ENCODE measurements around the gene NOVA2.
A peak's percentile ranks its signal among the peaks of the same experiment; 100 is the strongest.

Gene NOVA2

GRCh38 chr19:45924891-45925447, 48.7 kb downstream of the NOVA2 start:
- DNase-seq (ENCODE audit: low read depth, low spot score), result no peak

DNA sequence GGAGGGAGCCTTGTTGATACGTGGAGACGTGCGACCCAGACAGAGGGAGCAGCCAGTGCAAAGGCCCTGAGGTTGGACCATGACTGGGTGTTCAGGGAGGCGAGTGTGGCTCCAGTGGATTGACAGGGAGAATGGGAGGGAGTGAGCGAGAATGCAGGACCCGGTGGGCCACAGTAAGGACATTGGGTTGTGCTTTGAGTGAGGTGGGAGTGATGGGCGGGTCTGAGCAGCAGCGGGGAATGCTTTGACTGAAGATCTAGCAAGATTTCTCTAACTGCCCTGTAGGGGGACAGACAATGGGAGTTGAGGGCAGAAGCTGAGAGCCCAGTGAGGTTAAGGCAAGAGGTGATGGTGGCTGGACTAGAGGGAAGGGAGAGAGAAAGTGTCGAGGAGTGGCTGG, 51.4 kb downstream of the NOVA2 start:
- DNase-seq (ENCODE audit: low read depth, low spot score), result no peak

GRCh38 chr19:45920458-45920857, 53.2 kb downstream of the NOVA2 start:
- DNase-seq (ENCODE audit: low read depth, low spot score), result no peak

GRCh38 chr19:45919678-45920077, 54.0 kb downstream of the NOVA2 start:
- no peak for DNase-seq (ENCODE audit: low read depth, low spot score)

GRCh38 chr19:45918721-45919120, 54.9 kb downstream of the NOVA2 start:
- DNase-seq (ENCODE audit: low read depth, low spot score), result no peak

GRCh38 chr19:45917421-45918091, 56.1 kb downstream of the NOVA2 start:
- DNase-seq (ENCODE audit: low read depth, low spot score), result no peak

- DNase-seq (ENCODE audit: low read depth, low spot score), result no peak
Observed at GRCh38 chr19:45913874-45914830, 59.5 kb downstream of the NOVA2 start, which contains the start of gene NANOS2. Gene NANOS2 (minus strand): TSS chr19:45914778. CDS start chr19:45914693, 85 bp downstream.

DNA sequence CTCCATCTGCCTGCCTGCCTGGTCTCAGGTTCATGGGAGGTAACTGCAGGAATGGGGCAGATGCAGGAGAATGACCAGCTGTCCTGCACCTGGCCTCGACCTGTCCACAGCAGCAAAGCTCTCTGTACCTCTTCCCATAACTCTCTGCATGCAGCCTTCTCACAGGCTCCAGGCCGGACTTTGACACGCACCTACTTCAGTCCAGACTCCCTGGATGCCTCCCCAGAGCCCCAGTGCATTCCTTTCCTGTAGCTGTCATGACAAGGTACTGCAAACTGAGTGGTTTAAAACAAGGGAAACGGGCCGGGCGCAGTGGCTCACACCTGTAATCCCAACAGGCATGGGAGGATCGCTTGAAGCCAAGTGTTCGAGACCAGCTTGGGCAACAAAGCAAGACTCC, 62.4 kb downstream of the NOVA2 start:
- DNase-seq (ENCODE audit: low read depth, low spot score), result no peak

DNA sequence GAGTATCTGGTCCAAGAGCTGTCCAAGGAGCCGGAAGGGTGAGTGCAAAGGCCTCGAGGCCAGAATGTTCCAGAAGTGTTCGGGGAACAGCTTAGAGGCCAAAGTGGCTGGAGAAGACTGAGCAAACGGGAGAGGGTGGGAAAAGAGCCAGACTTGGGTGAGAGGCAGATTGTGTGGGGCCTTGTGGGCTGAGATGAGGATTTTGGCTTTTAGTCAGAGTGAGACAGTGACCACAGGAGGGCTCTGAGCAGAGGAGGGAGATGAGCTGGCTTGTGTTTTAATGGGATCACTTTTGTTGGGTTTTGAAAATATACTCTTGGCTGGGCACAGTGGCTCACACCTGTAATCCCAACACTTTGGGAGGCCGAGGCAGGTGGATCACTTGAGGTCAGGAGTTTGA, 64.7 kb downstream of the NOVA2 start:
- DNase-seq (ENCODE audit: low read depth, low spot score), result no peak

DNA sequence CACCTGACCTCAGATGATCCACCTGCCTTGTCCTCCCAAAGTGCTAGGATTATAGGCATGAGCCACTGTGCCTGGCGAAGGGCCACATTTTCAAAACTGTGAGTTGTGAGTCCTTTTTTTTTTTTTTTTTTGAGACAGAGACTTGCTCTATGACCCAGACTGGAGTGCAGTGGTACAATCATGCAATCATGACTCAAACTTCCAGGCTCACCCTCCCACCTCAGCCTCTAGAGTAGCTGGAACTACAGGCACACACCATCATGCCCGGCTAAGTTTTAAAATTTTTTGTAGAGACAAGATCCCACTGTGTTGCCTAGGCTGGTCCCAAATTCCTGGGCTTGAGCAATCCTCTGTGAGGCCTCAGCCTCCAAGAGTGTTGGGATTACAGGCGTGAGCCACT, 67.4 kb downstream of the NOVA2 start:
- no peak for DNase-seq (ENCODE audit: low read depth, low spot score)

- no peak for DNase-seq (ENCODE audit: low read depth, low spot score)
Observed at GRCh38 chr19:45905011-45905410, 68.7 kb downstream of the NOVA2 start.

DNA sequence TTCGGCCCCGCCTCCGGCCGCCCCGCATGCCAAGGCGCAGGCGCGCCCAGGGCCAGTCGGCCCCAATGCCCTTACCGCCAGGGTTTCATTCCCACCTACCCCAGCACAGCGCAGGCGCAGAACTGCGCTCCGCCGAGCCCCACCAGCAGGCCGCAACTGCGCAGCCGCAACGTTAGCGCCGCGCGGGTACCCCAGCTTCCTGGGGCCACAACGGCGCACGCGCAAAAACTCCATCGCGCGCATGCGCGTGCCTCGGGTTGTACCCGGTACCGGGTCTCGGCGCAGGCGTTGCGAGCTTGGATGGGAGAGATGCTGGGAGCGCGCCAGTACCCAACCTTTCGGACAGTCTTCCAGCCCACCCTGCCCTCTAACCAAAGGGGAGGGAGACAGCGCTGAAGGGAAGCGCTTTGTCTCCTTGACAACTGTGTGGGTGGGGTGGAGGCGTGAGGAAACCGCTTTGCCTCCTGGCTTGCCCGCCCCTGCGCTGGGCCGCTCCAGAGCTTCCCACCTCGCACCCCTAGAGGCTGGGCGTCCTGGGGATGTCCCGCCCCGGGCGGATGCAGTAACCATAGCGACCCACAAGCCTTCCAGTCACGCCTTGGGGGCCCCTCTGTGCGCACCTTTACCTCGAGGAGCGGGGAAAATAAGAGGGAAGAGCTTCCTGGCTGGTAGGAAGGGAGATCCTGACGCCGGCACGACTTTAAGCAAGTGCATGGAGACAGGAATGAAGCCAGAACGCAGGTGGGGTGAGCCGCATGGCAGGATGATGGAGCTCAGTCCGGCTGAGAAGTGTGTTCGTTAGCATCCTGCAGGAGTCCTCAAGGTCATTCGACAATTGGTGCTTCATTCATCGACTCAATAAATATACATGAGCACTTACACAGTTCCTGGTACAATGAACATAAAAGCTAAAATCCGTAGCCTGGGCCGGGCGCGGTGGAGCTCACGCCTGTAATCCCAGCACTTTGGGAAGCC, 70.7 kb downstream of the NOVA2 start:
- DNase-seq (ENCODE audit: low read depth, low spot score), result peak; percentile 98

DNA sequence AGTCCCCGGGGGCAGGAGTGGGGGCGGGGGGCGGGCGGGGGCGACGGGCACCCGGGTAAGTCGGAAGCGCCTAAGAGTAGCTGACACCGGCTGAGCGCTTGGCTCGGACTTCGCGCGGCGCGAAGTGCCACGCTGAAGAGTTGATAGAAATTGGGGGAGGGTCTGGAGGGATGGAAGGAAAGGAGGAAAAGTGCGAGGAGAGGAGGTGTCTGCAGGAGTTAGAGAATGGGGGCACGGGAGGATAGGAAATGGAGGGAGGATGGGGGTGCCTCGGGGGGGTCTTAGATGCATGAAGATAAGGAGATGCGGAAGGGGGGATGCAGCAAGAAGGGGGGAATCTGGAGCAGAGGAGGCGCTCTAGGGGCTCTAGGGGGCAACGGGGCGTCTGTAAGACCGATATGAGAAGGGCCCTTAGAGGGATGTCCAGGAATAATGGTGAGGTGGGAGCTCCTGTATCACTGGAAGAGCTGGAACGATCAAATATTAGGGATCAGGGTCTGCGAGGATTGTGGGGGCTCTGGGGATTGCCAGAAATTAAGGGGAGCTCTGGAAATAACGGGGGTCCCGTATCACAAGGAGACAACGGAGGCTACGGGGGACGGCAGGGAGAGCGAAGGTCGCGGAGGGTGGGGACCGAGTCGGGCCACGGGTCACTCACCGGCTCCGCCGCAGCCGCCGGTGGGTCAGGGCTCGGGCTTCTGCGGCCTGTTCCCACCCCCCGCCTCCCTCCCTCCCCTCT, 71.6 kb downstream of the NOVA2 start, which contains the start of gene MYPOP:
MYPOP (minus strand) TSS at position 702 of the 739 bp plus-strand sequence. CDS start 840 bp downstream, outside the sequence.
- no peak for DNase-seq (ENCODE audit: low read depth, low spot score)

DNA sequence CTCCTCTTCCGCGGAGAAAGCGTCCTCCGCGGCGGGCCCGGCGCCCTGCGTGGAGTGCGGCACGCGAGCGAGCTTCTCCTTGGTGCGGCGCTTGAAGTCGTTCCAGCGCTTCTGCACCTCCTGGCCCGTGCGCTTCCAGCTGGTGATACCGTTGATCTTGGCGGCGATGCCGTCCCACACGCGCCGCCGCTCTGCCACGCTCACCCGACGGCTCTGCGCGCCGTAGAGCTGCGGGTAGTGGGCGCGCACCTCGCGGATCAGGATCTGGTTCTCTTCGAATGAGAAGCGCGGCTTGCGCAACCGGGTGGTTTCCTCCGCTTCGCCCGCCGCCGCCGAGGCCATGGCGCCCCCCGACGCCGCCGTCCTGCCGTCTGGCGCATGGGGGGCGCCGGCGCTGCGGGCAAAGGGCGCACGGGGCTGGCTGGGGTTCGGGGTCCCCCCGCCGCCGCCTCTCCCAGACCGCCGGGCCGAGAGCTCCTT, 72.2 kb downstream of the NOVA2 start:
- DNase-seq (ENCODE audit: low read depth, low spot score), result no peak

DNA sequence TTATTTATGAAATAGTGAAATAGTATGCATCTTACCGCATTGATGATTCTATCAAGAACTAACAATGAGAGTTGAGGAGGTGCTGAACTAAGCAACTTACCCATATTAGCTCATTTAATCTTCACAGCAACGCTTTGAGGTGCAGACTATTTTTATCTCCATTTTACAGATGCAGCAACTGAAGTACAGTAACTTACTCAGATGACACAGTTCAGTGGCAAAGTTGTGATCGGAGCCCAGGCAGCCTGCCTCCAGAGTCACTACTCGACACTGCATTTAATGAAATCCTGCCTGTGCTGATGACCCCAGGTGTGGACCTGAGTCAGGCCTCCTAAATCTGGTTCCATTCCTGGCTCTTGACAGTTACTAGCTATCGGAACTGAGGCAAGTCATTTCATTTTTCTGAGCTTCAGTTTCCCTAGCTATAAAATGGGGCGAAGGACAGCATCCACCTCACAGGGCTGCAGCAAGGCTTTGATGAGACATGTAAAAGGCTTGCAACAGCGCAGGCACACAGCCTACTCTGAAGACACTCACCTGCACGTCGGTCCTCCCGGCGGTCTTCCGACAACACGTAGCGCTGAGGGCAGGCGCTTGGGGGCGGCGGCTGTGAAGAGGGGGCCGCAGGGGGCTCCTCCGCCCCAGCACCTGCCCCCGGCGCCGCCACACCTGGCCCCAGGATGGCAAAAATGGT, 72.8 kb downstream of the NOVA2 start:
- no peak for DNase-seq (ENCODE audit: low read depth, low spot score)

GRCh38 chr19:45899919-45900589, 73.6 kb downstream of the NOVA2 start:
- no peak for DNase-seq (ENCODE audit: low read depth, low spot score)

DNA sequence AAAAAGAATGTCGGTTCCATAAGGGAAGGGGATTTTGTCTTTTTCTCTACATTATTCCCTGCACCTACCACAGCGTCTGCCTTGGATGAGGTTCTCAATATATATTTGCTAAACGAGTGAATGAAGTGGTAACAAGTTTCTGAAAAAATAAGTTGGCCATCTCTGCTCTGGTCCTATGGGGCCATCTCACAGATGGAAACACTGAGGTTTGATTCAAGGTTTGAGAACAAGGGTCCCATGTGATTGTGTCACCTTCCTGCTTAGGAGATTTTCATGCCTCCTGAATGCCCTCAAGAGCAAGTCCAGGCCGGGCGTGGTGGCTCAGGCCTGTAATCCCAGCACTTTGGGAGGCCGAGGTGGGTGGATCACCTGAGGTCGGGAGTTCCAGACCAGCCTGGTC, 74.4 kb downstream of the NOVA2 start:
- DNase-seq (ENCODE audit: low read depth, low spot score), result no peak

DNA sequence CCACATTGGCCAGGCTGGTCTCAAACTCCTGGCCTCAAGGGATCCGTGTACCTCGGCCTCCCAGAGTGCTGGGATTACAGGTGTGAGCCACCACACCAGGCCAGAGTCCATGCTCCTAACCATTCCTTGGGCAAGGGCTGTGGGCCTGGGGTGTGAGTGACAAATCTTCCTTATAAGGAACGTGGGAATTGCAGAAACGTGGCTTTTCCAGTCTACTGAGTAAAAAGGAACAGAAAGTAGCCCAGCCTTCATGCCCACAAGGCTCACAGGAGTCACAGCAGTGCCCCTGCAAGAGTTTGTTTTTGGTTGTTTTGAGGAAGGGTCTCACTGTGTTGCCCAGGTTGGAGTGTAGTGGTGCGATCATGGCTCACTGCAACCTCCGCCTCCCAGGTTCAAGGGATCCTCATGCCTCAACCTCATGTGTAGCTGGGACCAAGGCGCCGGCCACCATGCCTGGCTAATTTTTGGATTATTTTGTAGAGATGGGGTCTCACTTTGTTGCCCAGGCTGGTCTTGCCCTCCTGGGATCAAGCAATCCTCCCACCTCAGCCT, 76.3 kb downstream of the NOVA2 start:
- DNase-seq (ENCODE audit: low read depth, low spot score), result no peak

Data from activated CD4-positive, CD25-positive, alpha-beta regulatory T cell treated with anti-CD3 and anti-CD28 coated beads, Interleukin-2, amount 50 U/mL, for 16 hours (primary cell).